ENCODE results near the gene MID1IP1.

Gene MID1IP1, protein sequence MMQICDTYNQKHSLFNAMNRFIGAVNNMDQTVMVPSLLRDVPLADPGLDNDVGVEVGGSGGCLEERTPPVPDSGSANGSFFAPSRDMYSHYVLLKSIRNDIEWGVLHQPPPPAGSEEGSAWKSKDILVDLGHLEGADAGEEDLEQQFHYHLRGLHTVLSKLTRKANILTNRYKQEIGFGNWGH

DNA sequence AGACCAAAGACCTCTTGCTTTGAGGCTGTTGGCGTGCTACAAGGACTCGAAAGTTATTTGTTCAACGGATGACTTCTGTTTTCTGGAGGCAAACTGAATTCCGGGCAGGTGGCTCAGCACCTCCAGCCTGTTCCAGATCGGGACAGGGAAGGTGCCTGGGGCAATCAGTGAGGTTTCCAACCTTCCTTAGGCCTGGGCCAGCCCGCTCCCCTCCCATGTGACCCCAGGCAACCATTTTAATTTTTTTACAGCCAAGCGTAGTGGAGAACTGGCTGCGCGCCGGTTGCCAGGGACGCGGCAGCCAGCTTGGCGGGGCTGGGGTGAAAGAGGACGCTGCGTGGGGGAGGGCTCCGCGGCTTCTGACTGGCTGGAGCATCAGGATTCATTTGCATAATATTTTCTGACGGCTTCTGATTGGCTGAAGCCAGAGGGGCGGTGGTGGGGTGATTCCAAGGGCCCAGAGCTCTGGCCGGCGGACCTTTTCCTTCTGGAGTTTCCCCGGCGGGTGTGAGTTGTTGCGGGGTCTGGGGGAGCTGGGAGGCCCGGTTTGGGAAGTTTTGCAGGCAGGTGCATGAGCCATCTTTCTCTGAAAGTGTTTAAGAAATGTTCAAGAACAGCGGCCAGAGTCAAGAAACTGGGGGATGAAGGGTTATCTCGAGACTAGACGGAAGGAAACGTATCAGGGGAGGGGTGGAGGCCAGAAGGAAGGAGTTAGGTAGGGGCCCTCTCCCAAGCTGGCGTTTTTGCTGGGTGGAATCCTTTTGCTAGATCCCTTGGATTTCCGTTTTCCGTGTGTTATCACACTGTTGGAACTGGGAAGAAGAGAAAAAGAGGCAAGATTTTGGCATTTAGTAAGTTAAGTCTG, at the start of gene MID1IP1:
MID1IP1 (plus strand) TSS at position 479 of the 865 bp plus-strand sequence. CDS start 3,488 bp downstream, outside the sequence.
- peak in 1 of 2 donors; percentile 36 for DNase-seq (ENCODE audit: low read depth in 2 of 2, low spot score in 1 of 2)

DNA sequence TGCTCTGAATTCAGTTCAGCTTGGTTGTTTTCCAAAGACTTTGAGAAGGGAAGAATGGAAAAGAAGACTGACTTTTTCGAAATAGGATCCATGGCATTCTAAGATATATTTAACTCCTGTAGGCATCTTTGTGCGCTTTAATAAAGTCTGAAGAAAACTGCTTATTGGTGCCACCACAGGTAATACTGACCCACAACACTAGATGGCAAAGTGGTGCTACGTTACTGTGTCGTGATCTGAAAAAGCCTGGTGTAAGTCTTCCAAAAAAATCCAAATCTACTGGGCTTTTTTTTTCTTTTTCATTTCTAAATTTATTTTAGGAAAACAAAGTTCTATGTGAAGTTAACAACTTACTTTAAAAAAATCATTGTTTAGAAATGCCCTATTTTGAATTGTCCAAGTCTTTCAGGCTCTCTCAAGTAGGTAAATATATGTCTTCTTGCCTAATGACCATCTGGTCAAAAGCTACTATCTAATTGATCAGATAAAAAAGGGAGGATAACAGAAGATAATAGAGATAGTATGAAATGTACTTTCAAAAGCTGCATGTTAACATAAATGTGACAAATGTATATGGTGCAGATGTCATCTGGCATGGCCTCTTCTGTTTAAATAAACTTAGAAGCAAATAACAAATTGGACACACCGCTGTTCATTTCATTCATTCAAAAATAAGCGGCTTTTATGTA, 47.0 kb upstream of the MID1IP1 start:
- DNase-seq (ENCODE audit: low read depth in 2 of 2, low spot score in 1 of 2): no peak

- no peak for DNase-seq (ENCODE audit: low read depth in 2 of 2, low spot score in 1 of 2)
Observed at GRCh38 chrX:38754818-38755718, 46.2 kb upstream of the MID1IP1 start.

DNA sequence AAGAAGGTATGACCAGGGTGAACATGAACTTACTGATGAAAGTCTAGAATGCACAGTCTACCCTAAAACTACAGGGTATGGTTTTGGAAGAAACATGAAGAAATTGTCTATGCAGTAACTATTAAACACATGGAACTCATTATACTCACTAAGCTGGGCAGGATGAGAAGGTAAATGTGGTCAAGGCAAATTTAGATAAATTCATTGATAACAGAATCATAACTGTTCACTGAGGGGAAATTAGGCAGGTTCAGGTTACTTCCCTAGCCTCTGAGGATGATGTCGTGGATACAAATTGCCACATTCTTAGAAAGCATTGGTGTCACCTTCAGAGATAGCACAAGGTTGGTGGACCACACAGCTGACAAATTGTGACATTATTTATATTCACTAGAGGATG, 40.4 kb upstream of the MID1IP1 start:
- no peak for DNase-seq (ENCODE audit: low read depth in 2 of 2, low spot score in 1 of 2)

GRCh38 chrX:38768079-38768478, 33.2 kb upstream of the MID1IP1 start:
- no peak for DNase-seq (ENCODE audit: low read depth in 2 of 2, low spot score in 1 of 2)

DNA sequence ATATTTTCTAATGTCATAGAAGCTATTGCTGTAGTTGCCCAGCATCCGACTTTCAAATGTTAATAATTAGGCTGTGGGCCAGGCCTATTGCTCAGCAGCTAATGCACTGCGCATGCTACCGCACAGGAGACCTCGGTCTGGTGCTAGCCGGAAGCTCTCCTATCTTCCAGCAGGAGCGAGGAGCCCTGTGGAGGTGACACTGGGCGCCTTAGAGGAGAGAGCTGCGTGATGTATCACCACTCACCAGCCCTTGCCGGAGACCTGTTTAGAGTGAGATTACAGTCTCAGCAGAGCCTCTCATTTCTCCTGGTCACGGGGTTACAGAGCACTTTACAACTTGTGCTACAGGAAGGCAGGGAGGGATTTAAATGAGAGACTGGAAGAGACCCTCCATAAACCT, 31.1 kb upstream of the MID1IP1 start:
- no peak for DNase-seq (ENCODE audit: low read depth in 2 of 2, low spot score in 1 of 2)

- DNase-seq (ENCODE audit: low read depth in 2 of 2, low spot score in 1 of 2): no peak
Observed at GRCh38 chrX:38774249-38774648, 27.0 kb upstream of the MID1IP1 start.

DNA sequence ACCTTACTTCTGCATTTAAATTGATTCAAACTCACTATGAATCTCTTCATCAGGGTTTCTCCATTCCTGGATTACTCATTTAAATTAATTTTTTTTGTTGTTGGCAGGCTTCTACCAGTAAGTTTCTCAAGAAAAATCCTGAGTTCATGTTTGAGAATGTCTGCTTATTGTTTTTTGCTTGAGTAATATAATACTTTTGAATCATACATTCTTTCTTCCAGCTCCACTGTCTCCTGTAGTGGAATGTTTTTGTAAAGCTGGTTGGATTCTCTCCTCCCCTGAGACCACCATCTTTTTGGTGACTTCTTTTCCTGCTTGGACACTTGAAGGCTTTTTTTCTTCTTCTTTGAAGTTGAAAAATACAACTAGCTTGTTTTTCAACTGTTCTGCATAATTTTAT, 4.3 kb upstream of the MID1IP1 start:
- DNase-seq (ENCODE audit: low read depth in 2 of 2, low spot score in 1 of 2): no peak

GRCh38 chrX:38798956-38799355, 2.3 kb upstream of the MID1IP1 start:
- DNase-seq (ENCODE audit: low read depth in 2 of 2, low spot score in 1 of 2): no peak

- DNase-seq (ENCODE audit: low read depth in 2 of 2, low spot score in 1 of 2): no peak
Observed at GRCh38 chrX:38799995-38800580, 1.2 kb upstream of the MID1IP1 start.

GRCh38 chrX:38803243-38803587, 2.0 kb downstream of the MID1IP1 start:
- no peak for DNase-seq (ENCODE audit: low read depth in 2 of 2, low spot score in 1 of 2)

GRCh38 chrX:38803588-38804431, 2.6 kb downstream of the MID1IP1 start:
- DNase-seq (ENCODE audit: low read depth in 2 of 2, low spot score in 1 of 2): no peak

- DNase-seq (ENCODE audit: low read depth in 2 of 2, low spot score in 1 of 2): no peak
Observed at GRCh38 chrX:38804432-38804681, 3.1 kb downstream of the MID1IP1 start.

DNA sequence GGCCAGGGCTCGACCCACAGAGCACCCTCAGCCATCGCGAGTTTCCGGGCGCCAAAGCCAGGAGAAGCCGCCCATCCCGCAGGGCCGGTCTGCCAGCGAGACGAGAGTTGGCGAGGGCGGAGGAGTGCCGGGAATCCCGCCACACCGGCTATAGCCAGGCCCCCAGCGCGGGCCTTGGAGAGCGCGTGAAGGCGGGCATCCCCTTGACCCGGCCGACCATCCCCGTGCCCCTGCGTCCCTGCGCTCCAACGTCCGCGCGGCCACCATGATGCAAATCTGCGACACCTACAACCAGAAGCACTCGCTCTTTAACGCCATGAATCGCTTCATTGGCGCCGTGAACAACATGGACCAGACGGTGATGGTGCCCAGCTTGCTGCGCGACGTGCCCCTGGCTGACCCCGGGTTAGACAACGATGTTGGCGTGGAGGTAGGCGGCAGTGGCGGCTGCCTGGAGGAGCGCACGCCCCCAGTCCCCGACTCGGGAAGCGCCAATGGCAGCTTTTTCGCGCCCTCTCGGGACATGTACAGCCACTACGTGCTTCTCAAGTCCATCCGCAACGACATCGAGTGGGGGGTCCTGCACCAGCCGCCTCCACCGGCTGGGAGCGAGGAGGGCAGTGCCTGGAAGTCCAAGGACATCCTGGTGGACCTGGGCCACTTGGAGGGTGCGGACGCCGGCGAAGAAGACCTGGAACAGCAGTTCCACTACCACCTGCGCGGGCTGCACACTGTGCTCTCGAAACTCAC, 3.6 kb downstream of the MID1IP1 start:
- DNase-seq (ENCODE audit: low read depth in 2 of 2, low spot score in 1 of 2): no peak

- no peak for DNase-seq (ENCODE audit: low read depth in 2 of 2, low spot score in 1 of 2)
Observed at GRCh38 chrX:38805432-38806389, 4.5 kb downstream of the MID1IP1 start.

DNA sequence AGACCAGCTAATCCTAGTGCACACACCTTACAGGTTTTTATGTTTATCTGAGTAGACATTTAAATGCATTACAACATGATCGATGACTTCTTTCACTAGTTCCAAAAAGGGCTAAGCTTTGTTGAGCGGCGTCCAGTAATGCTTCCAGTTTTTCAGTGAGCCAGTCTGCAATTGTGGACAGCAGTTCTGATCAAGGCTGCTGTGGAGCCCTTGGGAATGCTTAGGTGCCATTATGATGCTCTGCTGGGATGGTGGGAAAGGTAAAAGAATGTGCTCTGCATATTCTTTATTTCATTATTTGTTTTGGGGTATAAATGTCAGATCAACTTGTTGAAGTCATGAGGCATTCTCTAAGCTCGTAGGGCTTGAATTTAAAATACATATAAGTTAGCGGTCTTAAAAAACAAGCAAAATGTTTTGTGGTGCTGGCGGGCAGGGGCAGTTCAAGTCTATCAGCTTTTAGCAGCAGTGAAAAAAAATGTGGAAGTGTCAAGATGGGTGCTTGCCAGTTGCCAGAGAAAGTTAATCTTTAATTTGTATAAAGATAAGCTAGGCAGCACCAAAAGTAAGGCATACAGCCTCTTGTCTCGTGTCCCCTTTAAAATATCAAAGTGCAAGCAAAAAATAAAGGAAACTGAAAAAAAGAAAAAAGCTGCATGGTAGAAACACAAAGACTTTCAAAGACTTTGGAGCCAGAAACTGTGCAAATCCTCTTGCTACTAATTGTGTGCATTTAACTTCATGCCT, 5.8 kb downstream of the MID1IP1 start:
- no peak for DNase-seq (ENCODE audit: low read depth in 2 of 2, low spot score in 1 of 2)

GRCh38 chrX:38807873-38808272, 6.6 kb downstream of the MID1IP1 start:
- DNase-seq (ENCODE audit: low read depth in 2 of 2, low spot score in 1 of 2): no peak

All from stimulated activated CD8-positive, alpha-beta memory T cell treated with anti-CD3 and anti-CD28 coated beads, Interleukin-4, amount 100 ng/mL, for 4 hours (primary cell).